K562 (cell line): ENCODE data around the gene PLXNA2. TPM values are rescaled to one million over a fixed set of nuclear protein-coding genes. Genes with fewer than 3 reads are reported as not detected.
A peak's percentile ranks its signal among the peaks of the same experiment; 100 is the strongest.

Source experiments
- BHLHE40 ChIP-seq: IDR thresholded peaks from 2 replicates; pipeline ENCODE4 v1.6.1; 2011; ENCODE audit warnings: low read length, improper control_type of control experiment
- CBFA2T3 ChIP-seq: fragments of 450-650 bp; IDR thresholded peaks from 2 replicates; pipeline ENCODE4 v1.6.1; 2017
- CBFB ChIP-seq: sonication (generic); formaldehyde crosslinking; IDR thresholded peaks from 2 replicates; pipeline ENCODE4 v1.4.0; 2020; ENCODE audit warnings: mild to moderate bottlenecking, missing genetic modification reagents
- CCAR2 ChIP-seq: fragments of 200-400 bp; formaldehyde crosslinking; IDR thresholded peaks from 2 replicates; pipeline ENCODE4 v1.6.1; 2017; ENCODE audit warnings: mild to moderate bottlenecking, low read depth, low read length
- CTBP1 ChIP-seq: fragments of 450-650 bp; IDR thresholded peaks from 2 replicates; pipeline ENCODE4 v1.6.1; 2016; ENCODE audit warnings: borderline replicate concordance
- CXXC5 ChIP-seq: fragments of 250-450 bp; sonication (Bioruptor Pico); IDR thresholded peaks from 2 replicates; pipeline ENCODE4 v1.8.0; 2022; ENCODE audit warnings: inconsistent platforms, mild to moderate bottlenecking, moderate library complexity
- JUND ChIP-seq, 2 experiments: IDR thresholded peaks; 2 replicates in 1 of 2; 3 replicates in 1 of 2; pipeline ENCODE4 v1.6.1; 2011; ENCODE audit warnings: borderline replicate concordance in 2 of 2, low read depth in 2 of 2, low read length in 2 of 2, improper control_type of control experiment in 1 of 2, missing biosample characterization in 1 of 2, missing genetic modification characterization in 1 of 2, missing genetic modification reagents in 1 of 2
- KDM1A ChIP-seq, 2 experiments: fragments of 450-650 bp; IDR thresholded peaks; 2 replicates each; pipeline ENCODE4 v1.6.1; 2016; ENCODE audit warnings: mild to moderate bottlenecking in 2 of 2
- MAFG ChIP-seq: fragments of 450-650 bp; conservative IDR thresholded peaks from 2 replicates; pipeline ENCODE4 v1.6.1; 2016; ENCODE audit warnings: missing genetic modification characterization, missing compliant biosample characterization
- NFE2L1 ChIP-seq: fragments of 450-650 bp; IDR thresholded peaks from 2 replicates; pipeline ENCODE4 v1.6.1; 2016; ENCODE audit warnings: missing genetic modification characterization, low read depth, mild to moderate bottlenecking, missing compliant biosample characterization, moderate library complexity, borderline replicate concordance
- NFYB ChIP-seq: IDR thresholded peaks from 2 replicates; pipeline ENCODE4 v1.6.1; 2011; ENCODE audit warnings: mild to moderate bottlenecking, moderate library complexity; ENCODE audit not compliant: insufficient read length; ENCODE audit errors: extremely low read depth
- RCOR1 ChIP-seq, 2 experiments: IDR thresholded peaks; 2 replicates each; pipeline ENCODE4 v1.6.1; 2012; ENCODE audit warnings: low read depth in 2 of 2, low read length in 2 of 2, borderline replicate concordance in 1 of 2, improper control_type of control experiment in 1 of 2
- SOX6 ChIP-seq: fragments of 450-650 bp; IDR thresholded peaks from 2 replicates; pipeline ENCODE4 v1.6.1; 2014; ENCODE audit warnings: mild to moderate bottlenecking
- TEAD1 ChIP-seq, 2 experiments: fragments of 450-650 bp in 1 of 2; sonication (generic) in 1 of 2; formaldehyde crosslinking; IDR thresholded peaks; 2 replicates each; pipeline versions ENCODE4 v1.4.0 to v1.8.0; 2020 to 2022; ENCODE audit warnings: mild to moderate bottlenecking in 2 of 2, missing genetic modification reagents in 1 of 2
- ZFX ChIP-seq: sonication (generic); formaldehyde crosslinking; IDR thresholded peaks from 2 replicates; pipeline ENCODE4 v1.8.0; 2022; ENCODE audit warnings: mild to moderate bottlenecking, missing genetic modification reagents, moderate library complexity
- ZNF384 ChIP-seq: IDR thresholded peaks from 2 replicates; pipeline ENCODE4 v1.6.1; 2012; ENCODE audit warnings: low read depth, low read length, improper control_type of control experiment
- ZNF512 ChIP-seq: IDR thresholded peaks from 2 replicates; pipeline ENCODE4 v1.6.1; 2016; ENCODE audit warnings: missing genetic modification characterization, missing compliant biosample characterization
- polyA plus RNA-seq, 8 experiments: library from polyadenylated mRNA; depleted of rRNA in 4 of 8; stranded (reverse) in 5 of 8; unstranded in 3 of 8; fragments of >200 nt; fragmentation: Nextera tagmentation in 2 of 8; fragmentation: Illumina TruSeq in 1 of 8; extraction: Ambion mirVana in 2 of 8; extraction: Trizol in 1 of 8; gene quantifications; 2 replicates each; pipeline versions ENCODE4 v1.2.1 to v1.2.3, GENCODE V29; 2011 to 2014; ENCODE audit warnings: inconsistent platforms in 1 of 8, missing spikeins in 1 of 8
- total RNA-seq, 7 experiments: library from RNA; depleted of rRNA in 6 of 7; stranded (reverse); fragments of >200 nt in 6 of 7; fragmentation: Illumina TruSeq in 2 of 7; extraction: Trizol in 2 of 7; gene quantifications; 2 replicates each; pipeline versions ENCODE4 v1.2.1 to v1.2.3, GENCODE V29; 2011 to 2021; ENCODE audit warnings: low replicate concordance in 1 of 7
- TF ChIP-seq, protein P1 (sequence below), 3 experiments: fragments of 200-800 bp in 1 of 3; fragments of 250-450 bp in 1 of 3; fragments of 450-650 bp in 1 of 3; sonication (Bioruptor Pico) in 1 of 3; sonication (Bioruptor generic) in 1 of 3; formaldehyde crosslinking in 1 of 3; IDR thresholded peaks; 2 replicates each; pipeline versions ENCODE4 v1.6.1 to v1.8.0; 2016 to 2022; ENCODE audit warnings: mild to moderate bottlenecking in 2 of 3, missing genetic modification characterization in 2 of 3, missing compliant biosample characterization in 1 of 3, moderate library complexity in 1 of 3
- TF ChIP-seq, protein P2 (sequence below): fragments of 250-450 bp; sonication (Bioruptor Pico); IDR thresholded peaks from 2 replicates; pipeline ENCODE4 v1.5.0; 2020; ENCODE audit warnings: mild to moderate bottlenecking

PLXNA2 gene
- total and polyA plus RNA-seq, 9 of the 15 experiments (the other 6 are each of a cell fraction or from before 2014, with no cell fraction given), result 0.01 to 1.3 (median 0.32) TPM

GRCh38 chr1:208189183-208189582, 55.0 kb downstream of the PLXNA2 start (continued):
- TF ChIP-seq, protein P1, sequence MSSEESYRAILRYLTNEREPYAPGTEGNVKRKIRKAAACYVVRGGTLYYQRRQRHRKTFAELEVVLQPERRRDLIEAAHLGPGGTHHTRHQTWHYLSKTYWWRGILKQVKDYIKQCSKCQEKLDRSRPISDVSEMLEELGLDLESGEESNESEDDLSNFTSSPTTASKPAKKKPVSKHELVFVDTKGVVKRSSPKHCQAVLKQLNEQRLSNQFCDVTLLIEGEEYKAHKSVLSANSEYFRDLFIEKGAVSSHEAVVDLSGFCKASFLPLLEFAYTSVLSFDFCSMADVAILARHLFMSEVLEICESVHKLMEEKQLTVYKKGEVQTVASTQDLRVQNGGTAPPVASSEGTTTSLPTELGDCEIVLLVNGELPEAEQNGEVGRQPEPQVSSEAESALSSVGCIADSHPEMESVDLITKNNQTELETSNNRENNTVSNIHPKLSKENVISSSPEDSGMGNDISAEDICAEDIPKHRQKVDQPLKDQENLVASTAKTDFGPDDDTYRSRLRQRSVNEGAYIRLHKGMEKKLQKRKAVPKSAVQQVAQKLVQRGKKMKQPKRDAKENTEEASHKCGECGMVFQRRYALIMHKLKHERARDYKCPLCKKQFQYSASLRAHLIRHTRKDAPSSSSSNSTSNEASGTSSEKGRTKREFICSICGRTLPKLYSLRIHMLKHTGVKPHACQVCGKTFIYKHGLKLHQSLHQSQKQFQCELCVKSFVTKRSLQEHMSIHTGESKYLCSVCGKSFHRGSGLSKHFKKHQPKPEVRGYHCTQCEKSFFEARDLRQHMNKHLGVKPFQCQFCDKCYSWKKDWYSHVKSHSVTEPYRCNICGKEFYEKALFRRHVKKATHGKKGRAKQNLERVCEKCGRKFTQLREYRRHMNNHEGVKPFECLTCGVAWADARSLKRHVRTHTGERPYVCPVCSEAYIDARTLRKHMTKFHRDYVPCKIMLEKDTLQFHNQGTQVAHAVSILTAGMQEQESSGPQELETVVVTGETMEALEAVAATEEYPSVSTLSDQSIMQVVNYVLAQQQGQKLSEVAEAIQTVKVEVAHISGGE (CRISPR knock-in tag; IDR thresholded peaks at IDR 0.05), result no peak
- TF ChIP-seq CTBP1, result peak; percentile 94
- TF ChIP-seq MAFG (tag), result no peak
- TF ChIP-seq CXXC5 (CRISPR knock-in tag), result peak; percentile 6; the same call in 1 of the 2 replicates
- no peak for TF ChIP-seq NFE2L1 (tag)
- TF ChIP-seq ZNF384, result peak; percentile 51; the same call in 1 of the 2 replicates
- TF ChIP-seq SOX6, result peak; percentile 91
- TF ChIP-seq ZFX, result 0 out of 2 replicates have a peak, but pooled peaks have one; percentile 14
- TF ChIP-seq TEAD1 (CRISPR knock-in tag; IDR thresholded peaks at IDR 0.05), result 0 out of 4 replicates have a peak, but pooled peaks of 1 of the 2 experiments have one; percentile 26
- TF ChIP-seq NFYB, result no peak
- TF ChIP-seq CBFA2T3, result peak; percentile 43
- TF ChIP-seq CBFB, result no peak
- peak in 1 of 2 experiments; percentile 85; a peak in 2 of 4 replicates for TF ChIP-seq RCOR1 (IDR thresholded peaks at IDR 0.05; ENCODE audit: borderline replicate concordance in 1 of 2, low read depth in 2 of 2, low read length in 2 of 2)
- peak; percentile 67; the same call in 1 of the 2 replicates for TF ChIP-seq JUND (IDR thresholded peaks at IDR 0.05; ENCODE audit: borderline replicate concordance, low read depth, low read length)
- TF ChIP-seq JUND (tag; IDR thresholded peaks at IDR 0.05; ENCODE audit: borderline replicate concordance, low read depth, low read length), result peak; percentile 65; the same call in 2 of the 3 replicates
- TF ChIP-seq BHLHE40, result peak; percentile 67
- TF ChIP-seq, protein P2, sequence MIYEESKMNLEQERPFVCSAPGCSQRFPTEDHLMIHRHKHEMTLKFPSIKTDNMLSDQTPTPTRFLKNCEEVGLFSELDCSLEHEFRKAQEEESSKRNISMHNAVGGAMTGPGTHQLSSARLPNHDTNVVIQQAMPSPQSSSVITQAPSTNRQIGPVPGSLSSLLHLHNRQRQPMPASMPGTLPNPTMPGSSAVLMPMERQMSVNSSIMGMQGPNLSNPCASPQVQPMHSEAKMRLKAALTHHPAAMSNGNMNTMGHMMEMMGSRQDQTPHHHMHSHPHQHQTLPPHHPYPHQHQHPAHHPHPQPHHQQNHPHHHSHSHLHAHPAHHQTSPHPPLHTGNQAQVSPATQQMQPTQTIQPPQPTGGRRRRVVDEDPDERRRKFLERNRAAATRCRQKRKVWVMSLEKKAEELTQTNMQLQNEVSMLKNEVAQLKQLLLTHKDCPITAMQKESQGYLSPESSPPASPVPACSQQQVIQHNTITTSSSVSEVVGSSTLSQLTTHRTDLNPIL (CRISPR knock-in tag), result no peak
- TF ChIP-seq KDM1A (IDR thresholded peaks at IDR 0.05), result peak; percentile 39 to 42; a peak in 2 of 4 replicates
- no peak for TF ChIP-seq CCAR2
- no peak for TF ChIP-seq ZNF512
